CD4-positive, alpha-beta T cell treated with Interleukin-17A for 4 hours (primary cell): ENCODE results near the gene PPP2R5C.

Experiments
- DNase-seq: peaks from one replicate; pipeline ENCODE4 v3.0.0-alpha.2; 2020; ENCODE audit warnings: mixed read lengths

Gene PPP2R5C

GRCh38 chr14:101972126-101972866, 210.8 kb downstream of the PPP2R5C start:
- DNase-seq: no peak

- no peak for DNase-seq
Measured at GRCh38 chr14:101973356-101973755, 211.8 kb downstream of the PPP2R5C start.

- no peak for DNase-seq
Measured at GRCh38 chr14:101975231-101975630, 213.7 kb downstream of the PPP2R5C start.
